Effector CD4-positive, alpha-beta T cell (primary cell): ENCODE data around the gene SULT1A1.
"Not testable (repeated sequence)": the region's sequence is repeated elsewhere in the genome, so short reads cannot be mapped to it uniquely, and the experiment has no call there.

Experiments used
- DNase-seq: peaks from one replicate; pipeline ENCODE4 v3.0.0-alpha.2; 2020
- total RNA-seq: gene quantifications from one replicate; lab custom pipeline; 2026; lab: John Stamatoyannopoulos, UW

Gene SULT1A1
- total RNA-seq = 3.9 reads per million, percentile 15 among the genes with 10 or more reads in this experiment

GRCh38 chr16:28609631-28610594 is at the start of gene SULT1A1:
SULT1A1 (minus strand) TSS chr16:28610044; CDS start chr16:28608855, 1,189 bp downstream.
- no peak for DNase-seq

DNA sequence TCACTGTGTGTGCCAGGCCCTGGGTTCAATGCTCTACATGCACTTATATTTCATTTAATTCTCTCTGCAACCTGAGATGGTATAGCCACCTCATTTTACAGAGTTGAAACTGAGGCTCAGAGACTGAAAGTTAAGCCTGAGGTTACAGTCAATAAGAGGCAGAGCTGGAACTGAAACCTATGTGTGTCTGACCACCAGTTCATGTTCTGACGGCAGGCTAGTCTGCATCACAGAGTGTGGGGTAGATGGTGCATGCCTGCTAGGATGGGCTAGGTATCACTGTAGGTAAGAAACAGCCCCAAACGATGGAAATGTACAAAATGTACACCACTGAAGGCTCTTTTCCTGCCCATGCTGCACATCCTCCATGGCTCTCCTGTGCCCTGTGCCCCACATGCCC is 30.1 kb upstream of the SULT1A1 start:
- not testable (repeated sequence) for DNase-seq

- not testable (repeated sequence) for DNase-seq
These were observed 28.5 kb upstream of the SULT1A1 start for GRCh38 chr16:28638359-28638758.

GRCh38 chr16:28637765-28638164 is 27.9 kb upstream of the SULT1A1 start, which contains the start of gene NPIPB8:
NPIPB8 (plus strand) TSS chr16:28638065; CDS start chr16:28638361, 296 bp downstream.
- DNase-seq = not testable (repeated sequence)

GRCh38 chr16:28636093-28636823 is 26.4 kb upstream of the SULT1A1 start:
- DNase-seq = not testable (repeated sequence)

DNA sequence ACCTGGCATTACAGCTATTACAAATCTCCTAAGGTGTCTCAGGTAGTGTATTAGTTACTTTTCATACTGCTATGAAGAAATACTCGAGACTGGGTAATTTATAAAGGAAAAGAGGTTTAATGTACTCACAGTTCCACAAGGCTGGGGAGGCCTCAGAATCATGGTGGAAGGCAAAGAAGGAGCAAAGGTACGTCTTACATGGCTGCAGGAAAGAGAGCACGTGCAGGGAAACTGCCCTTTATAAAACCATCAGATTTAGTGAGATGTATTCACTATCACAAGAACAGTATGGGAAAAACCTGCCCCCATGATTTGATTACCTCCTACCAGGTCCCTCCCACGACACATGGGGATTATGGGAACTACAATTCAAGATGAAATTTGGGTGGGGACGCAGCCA is 21.1 kb upstream of the SULT1A1 start:
- DNase-seq = not testable (repeated sequence)

DNA sequence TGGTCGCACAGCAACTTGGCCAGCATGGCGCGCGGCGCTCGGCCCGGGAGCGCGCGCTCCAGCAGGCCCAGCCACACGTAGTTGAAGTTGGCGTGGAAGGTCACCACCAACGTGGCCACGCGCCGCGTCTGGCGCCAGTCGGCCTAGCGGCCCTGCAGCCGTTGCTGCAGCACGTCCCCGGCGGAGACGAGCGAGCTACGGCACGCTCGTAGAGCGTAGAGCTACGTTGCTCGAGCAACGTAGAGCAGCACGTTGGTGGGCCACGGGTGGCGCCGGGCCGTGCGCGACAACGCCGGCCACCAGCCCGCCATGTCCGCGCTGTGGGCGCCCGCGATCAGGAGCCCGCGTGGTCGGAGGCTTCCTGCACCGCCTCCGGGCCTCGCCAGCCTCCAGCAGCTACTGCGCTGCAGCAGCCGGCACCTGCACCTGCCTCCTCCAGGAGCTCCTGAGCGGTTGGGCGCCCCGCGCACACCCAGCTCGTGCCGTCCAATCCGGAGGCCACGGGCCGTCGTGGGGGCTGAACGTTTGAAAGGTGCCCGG is 13.4 kb upstream of the SULT1A1 start:
- DNase-seq = peak; percentile 52

GRCh38 chr16:28622532-28623171 is 12.8 kb upstream of the SULT1A1 start:
- not testable (repeated sequence) for DNase-seq

- DNase-seq = no peak
These were observed 11.8 kb upstream of the SULT1A1 start for GRCh38 chr16:28621481-28622155.

DNA sequence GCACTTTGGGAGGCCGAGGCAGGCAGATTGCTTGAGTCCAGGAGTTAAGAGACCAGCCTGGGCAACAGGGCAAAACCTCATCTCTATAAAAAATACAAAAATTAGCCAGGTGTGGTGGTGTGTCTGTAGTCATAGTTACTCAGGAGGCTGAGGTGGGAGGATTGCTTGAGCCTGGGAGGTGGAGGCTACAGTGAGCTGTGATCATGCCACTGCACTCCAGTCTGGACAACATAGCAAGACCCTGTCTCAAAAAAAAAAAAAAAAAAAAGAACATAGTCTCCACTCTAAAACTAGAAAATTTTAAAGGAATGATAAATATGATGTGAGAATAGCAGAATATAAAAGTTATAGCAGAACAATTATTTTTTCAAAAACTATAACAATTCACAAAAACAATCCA is 10.5 kb upstream of the SULT1A1 start:
- not testable (repeated sequence) for DNase-seq

GRCh38 chr16:28617874-28618273 is 8.0 kb upstream of the SULT1A1 start:
- DNase-seq = no peak

DNA sequence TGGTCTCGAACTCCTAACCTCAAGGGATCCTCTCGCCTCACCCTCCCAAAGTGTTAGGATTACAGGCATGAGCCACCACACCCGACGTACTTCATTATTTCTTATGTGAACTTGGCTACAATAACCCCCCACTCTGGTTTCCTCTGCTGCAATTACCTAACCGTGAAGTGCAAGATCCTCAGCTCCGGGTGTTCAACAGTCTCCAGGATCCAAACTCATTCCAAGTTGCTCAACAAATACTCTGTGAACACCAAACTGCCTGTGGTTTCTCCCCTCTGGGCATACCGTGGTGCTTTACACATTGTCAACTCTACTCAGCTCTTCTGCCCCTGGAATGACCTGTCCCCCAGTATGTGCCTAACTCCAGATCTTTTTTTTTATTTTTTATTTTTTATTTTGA is 6.8 kb upstream of the SULT1A1 start:
- no peak for DNase-seq

- not testable (repeated sequence) for DNase-seq
These were observed 6.4 kb upstream of the SULT1A1 start for GRCh38 chr16:28616224-28616577.

- DNase-seq = not testable (repeated sequence)
These were observed 5.8 kb upstream of the SULT1A1 start for GRCh38 chr16:28615486-28616223.

DNA sequence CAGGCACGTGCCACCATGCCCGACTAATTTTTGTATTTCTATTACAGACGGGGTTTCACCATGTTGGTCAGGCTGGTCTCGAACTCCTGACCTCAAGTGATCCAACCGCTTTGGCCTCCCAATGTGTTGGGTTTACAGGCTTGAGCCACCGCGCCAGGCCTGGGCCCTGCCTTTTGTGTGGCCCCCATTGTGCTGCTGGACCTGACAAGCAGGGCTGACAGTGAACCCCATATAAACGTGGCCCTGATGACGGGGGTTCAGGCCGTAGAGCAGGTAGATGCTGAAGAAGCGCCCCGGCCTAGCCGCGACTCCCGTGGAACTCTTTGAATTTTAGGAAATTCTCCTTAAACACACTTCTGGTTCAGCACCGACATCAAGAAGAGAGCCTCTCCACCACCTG is 4.7 kb upstream of the SULT1A1 start:
- not testable (repeated sequence) for DNase-seq

DNA sequence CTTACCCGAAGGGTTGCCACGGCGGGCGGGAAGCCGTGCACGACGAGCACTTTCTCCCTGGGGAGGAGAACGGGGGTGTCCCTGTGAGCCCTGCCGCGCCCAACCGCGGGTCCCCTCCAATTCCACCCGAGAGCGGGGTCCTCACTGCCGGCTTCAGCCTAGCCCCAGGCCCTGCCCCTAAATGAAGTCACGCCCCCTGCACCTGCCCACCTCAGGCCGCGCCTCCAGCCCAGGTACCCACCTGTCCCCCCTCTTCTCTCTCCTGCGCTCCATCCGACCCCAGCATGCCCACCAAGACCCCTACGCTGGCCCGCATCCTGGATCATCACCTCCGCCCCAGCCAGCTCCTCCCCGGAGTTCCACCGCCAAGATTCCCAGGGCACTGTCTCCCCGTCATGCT is 4.1 kb upstream of the SULT1A1 start:
- DNase-seq = not testable (repeated sequence)

DNA sequence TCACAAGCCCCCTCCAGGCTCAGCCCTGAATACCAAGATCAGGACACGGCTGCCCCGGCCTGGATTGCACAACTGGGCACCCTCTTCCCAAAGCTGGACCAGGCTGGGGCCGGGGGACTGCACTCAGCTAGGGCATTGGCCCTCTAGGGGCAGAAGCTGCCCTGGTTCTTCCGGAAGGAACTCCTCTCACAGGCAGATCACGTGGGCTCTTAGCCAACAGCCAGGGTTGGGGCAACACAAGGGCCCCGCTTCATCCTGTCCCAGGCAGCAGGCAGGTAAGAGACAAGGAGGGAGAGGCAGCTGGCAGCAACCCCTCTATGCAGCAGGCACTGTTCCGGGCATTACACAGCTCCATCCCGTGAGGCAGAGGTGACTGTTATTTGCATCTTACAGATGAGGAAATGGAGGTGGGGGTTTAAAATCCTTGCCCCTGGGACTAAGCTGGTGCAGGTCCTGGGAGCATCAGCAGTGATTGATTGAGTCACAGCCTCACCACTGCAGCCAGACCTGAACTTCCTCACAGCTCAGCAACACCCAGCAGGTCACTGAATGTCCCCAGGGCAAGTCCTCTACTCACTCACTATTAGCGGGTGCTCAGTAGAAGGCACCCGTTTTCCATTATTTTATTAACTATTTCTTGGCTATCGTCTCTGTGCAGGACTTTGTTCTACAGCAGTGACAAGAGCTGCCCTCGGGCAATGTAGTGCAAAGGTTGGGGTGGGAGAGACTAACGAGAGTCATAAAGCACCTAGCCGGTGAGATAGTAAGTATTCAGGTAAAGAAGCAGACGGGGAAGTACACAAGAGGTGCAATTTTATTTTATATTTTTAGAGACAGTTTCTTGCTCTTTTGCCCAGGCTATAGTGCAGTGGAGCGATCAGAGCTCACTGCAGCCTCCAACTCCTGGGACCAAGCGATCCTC is 2.8 kb upstream of the SULT1A1 start:
- DNase-seq = not testable (repeated sequence)

DNA sequence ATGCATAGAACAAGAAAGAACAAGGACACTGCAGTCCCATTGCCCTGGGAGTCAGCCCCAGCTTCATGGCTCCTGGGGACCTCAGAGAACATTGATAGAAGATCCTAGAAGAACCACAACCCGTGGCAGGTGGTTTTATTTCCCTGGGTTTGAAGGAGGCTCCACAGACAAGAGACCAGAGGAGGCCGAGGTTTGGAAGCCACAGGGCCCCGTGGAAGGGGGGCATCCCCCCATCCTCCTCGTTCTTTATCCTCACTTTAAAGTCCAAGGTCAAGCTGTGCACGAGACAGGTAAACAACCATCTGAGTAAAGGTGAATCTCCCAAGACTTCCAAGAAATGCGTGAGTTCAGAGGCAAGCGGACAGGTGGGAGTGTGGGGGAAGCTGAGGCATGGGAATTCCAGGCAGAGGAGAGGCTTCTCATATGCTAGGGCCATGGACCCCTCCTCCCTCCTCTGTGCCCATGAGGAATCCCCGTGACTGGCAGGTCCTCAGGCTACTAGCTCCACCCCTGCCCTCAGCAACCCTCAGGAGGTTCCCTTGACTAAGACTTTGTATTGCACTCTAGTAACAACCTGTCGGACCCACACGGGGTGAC is 849 bp upstream of the SULT1A1 start:
- no peak for DNase-seq

DNA sequence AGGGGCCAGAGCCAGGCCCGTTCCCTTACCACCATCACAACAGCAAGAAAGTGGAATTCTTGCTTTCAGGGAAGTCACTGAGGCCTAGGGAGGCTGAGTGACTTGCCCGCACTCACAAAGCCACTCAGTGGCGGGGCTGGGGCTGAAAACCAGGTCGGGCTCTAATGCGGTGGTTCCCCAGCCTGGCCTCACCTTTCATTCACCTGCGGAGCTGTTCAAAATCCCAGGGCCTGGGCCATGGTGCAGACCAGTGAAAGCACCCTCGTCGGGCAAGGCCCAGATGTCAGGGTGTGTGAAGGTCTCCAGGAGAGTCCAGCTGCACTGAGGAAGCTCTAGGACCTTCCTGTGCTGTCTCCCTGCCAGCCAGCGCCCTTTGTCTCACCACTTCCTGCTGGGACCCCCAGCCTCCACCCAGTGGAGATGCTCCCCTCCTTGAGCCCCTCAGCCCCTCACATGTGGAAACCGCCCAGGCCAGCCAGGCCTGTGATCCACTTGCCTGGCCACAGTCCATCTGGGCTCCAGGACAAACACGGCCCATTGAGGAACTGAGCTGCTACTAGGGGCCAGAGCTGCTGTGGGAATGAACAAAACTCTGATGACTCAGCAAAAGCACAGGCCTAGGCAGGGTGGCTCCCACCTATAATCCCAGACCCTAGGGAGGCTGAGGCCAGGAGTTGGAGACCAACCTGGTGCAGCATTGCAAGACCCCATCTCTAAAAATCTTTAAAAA is 812 bp downstream of the SULT1A1 start:
- DNase-seq = not testable (repeated sequence)
